HG02678 (cell line): ENCODE measurements around the gene EFCAB5.
"Not testable (repeated sequence)": the region's sequence is repeated elsewhere in the genome, so short reads cannot be mapped to it uniquely, and the experiment has no call there.

Experiments
- ATAC-seq: cut with Tn5 transposase; IDR thresholded peaks from one replicate; pipeline ENCODE4 v1.9.1; 2021; ENCODE audit warnings: mild to moderate bottlenecking, moderate library complexity; ENCODE audit not compliant: unreplicated experiment

The EFCAB5 gene

DNA sequence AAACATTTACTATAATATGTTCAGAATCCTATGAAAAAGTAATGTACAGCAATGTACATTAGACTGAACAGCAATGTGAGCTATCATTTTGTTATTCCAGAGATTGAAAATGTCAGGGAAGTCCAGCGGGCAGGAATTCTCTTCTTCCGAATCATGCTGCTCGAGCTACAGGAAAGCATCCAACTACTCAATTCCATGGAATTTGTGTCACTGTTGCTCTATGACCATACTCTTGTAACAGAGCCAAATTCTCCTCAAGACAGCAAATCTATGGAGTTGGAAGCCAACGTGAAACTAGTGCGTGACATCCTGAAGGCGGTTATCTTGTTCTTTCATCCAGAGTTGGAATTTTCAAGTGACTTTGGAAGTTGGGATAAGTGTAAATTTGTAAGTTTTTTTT is 150.3 kb downstream of the EFCAB5 start:
- ATAC-seq: no peak

- no peak for ATAC-seq
Measured at GRCh38 chr17:30092886-30093285, 151.5 kb downstream of the EFCAB5 start.

GRCh38 chr17:30093463-30094147 is 152.2 kb downstream of the EFCAB5 start:
- ATAC-seq: no peak

GRCh38 chr17:30095507-30096244 is 154.2 kb downstream of the EFCAB5 start:
- no peak for ATAC-seq

DNA sequence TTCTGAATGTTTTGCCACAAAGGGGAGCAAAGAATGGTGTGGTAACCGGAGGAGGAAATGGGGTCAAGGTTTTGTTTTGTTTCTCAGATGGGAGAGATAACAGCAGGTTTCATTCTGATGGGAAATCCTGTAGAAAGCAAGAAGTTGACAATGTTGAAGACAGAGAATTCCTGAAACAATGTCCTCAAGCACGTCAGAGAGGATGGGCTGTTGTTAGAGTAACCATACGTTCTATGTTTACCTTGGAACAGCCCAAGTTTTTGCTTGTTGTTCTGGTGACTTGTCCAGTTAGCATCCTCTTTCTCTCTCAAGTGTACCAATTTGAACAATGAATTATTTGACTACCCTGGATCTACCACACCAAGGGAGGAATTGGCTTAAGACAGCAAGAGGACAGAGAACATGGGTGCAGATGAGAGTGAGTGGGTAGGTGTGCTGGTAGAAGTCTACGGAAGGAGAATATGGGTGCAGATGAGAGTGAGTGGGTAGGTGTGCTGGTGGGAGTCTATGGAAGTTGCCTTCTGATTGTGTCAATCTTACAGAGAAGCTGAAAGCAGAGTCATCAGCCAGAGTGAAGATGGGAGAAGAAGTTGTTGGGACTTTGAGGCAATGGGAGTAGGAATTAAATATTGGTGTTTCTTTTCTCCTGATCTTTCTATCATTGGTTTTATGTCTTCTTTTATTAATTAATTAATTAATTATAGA is 160.4 kb downstream of the EFCAB5 start:
- ATAC-seq: no peak

DNA sequence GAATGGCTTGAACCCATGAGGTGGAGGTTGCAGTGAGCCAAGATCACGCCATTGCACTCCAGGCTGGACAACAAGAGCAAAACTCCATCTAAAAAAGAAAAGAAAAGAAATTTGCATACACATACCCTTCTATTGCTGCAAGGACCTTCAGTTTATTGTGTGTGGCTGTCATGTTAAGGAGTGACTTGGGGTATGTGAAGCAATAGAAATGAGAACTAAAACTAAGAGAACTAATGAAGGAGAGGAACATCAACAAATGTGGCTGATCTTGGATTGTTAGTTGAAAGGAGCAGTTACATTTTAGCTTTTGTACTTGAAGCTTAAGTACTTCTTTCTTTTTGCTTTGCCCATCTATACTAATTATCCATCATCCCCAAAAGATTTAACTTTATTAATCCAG is 162.5 kb downstream of the EFCAB5 start:
- ATAC-seq: no peak

- ATAC-seq: peak; percentile 72
Measured at GRCh38 chr17:30104575-30105339, 163.3 kb downstream of the EFCAB5 start.

GRCh38 chr17:30112794-30113193 is 171.4 kb downstream of the EFCAB5 start:
- no peak for ATAC-seq

DNA sequence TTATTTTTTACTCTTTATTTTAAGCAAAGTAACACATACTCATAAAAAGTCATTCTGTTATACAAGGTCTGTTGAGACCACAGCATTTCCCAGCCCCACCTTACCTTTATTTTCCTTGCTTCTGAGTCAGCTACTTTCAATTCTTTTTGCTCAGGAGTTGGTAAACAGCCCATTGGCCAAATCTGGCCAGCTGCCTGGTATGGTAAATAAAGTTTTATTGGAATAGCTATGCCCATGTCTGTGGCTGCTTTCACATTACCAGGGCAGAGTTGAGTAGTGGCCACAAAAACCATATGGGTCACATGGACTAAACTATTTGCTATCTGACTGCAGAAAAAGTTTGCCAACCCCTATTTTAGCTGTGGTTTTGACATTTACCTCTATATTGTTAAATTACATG is 171.8 kb downstream of the EFCAB5 start:
- ATAC-seq: no peak

DNA sequence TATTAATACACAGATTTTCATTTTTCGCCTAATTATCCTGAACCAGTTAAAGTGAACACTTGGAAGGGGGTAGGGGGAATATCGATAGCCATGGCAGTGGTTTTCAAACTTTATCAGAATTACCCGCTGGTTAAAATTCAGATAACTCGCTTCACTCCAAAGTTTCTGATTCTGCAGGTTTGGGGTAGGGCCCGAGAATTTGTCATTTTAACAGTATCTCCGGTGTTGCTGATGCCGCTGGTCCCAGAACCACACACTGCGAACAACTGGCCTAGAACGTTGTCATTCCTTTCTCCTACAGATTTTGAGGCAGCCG is 174.9 kb downstream of the EFCAB5 start:
- ATAC-seq: peak; percentile 10

DNA sequence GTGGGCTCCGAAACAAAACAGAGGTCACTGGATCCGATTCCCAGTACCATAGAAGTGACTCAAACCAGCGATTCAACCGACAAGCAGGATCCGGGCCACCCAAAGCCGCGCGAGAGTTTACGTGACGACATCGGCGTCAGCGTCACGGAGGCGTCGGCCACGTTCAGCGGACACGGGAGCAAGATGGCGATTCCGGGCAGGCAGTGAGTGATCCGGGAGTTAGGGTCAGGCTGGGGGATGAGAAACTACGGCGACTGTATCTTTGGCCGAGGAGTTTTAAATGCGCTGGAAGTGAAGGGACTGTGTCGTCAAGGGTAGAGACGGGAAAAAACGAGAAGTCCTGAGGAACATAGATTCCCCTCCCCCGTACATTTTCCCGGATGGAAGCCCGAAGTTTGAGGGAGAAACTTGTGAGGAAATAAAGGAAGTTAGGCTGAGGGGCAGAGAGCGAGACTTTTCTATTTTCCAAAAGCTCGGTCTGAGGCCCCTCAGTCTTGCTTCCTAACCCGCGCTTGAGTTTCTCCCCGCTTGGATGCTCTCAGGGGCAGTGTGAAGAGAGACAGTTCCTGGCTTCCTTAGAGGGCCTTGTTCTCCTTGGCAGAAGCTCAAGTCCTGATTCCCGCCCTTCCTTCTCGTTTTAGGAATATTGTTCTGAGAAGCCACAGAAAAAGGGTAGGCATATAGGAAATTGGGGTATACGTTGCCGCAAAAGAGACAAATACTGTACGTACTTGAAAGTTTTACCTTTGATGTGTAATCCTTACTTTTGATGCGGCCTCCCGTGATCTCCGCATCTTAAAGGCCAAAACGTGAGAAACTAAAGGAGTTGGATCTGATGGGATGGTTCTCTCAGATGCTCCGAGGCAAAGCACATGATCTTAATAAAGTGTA is 175.5 kb downstream of the EFCAB5 start, which contains the start of gene NSRP1:
NSRP1 (plus strand) TSS at position 156 of the 891 bp plus-strand sequence; CDS start at position 184, 28 bp downstream.
- ATAC-seq: peak; percentile 87

DNA sequence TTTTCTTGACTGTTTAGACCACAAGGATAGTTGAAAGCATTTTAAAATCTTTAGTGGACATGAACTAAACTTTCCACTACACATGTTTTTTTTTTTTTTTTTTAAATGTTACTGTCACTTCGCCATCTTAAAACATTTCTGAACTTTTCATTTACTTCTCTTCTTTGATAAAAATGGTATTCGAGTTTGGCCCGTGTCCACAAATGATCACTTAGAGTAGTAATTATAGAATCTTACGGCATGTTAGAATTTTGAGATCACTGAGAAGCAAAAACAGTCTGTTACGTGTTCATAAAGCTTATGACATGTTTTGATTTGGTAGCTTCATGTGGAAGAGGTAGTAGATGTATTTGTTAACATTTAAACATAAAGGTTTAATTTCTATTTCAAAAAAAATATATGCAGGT is 176.2 kb downstream of the EFCAB5 start:
- ATAC-seq: no peak

DNA sequence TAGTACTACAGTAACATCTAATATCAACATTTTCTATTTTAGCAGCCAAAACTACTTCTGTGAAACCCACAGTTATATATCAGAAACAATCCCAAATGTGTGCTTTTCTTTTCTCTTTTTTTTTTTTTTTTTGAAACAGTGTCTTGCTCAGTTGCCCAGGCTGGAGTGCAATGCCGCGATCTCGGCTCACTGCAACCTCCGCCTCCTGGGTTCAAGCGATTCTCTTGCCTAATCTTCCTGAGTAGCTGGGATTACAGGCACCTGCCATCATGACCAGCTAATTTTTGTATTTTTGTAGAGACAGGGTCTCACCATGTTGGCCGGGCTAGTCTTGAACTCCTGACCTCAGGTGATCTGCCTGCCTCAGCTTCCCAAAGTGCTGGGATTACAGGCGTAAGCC is 177.2 kb downstream of the EFCAB5 start:
- not testable (repeated sequence) for ATAC-seq

GRCh38 chr17:30124273-30124796 is 182.9 kb downstream of the EFCAB5 start:
- ATAC-seq: no peak

DNA sequence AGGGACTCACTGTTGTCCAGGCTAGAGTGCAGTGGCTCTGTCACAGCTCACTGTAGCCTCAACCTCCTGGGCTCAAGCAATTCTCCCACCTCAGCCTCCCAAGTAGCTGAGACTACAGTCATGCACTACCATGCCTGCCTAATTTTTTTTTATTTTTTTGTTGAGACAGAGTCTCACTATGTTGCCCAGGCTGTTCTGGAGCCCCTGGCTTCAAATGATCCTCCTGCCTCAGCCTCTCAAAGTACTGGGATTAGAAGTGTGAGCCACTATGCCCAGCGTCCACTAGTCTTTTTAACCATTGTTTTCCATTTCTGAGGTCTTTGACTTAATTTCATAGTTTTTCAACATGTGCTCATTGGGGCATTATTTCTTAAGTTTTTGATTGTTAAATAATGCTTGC is 188.7 kb downstream of the EFCAB5 start:
- ATAC-seq: no peak

- no peak for ATAC-seq
Measured at GRCh38 chr17:30132615-30133014, 191.2 kb downstream of the EFCAB5 start.

DNA sequence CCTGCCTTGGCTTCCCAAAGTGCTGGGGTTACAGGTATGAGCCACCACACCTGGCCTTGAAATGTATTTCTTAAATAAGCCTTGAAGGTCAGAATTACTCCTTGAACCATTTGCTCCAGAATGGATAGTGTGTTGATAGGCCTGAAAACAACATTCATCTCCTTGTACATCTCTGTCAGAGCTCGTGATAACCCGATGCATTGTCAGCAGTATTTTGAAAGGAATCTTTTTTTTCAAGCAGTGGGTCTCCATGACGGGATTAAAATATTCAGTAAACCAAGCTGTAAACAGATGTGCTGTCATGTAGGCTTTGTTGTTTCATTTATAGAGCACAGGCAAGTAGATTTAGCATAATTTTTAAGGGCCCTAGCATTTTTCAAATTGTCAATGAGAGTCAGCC is 191.8 kb downstream of the EFCAB5 start:
- ATAC-seq: no peak

GRCh38 chr17:30134551-30134950 is 193.1 kb downstream of the EFCAB5 start:
- no peak for ATAC-seq

GRCh38 chr17:30137158-30137557 is 195.7 kb downstream of the EFCAB5 start:
- ATAC-seq: no peak

DNA sequence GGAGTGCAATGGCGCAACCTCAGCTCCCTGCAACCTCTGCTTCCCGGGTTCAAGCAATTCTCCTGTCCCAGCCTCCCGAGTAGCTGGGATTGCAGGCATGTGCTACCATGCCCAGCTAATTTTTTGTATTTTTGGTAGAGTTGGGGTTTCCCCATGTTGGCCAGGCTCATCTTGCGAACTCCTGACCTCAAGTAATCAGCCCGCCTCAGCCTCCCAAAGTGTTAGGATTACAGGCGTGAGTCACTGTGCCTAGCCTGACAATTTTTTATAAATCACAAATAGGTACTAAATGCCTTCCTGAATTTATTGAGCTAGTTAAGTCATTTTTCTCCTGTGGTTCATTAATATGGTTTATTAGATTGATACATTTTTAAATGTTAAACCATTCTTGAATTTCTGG is 206.4 kb downstream of the EFCAB5 start:
- ATAC-seq: not testable (repeated sequence)
